Heart left ventricle (tissue), 13 donors: Measurements from ENCODE around the gene FUOM.

ENCODE experiments used
- POLR2A ChIP-seq, 2 donors: fragments of 450-650 bp; IDR thresholded peaks; one replicate each; pipeline ENCODE4 v1.6.1; 2017; ENCODE audit warnings: antibody characterized with exemption in 2 of 2, mild to moderate bottlenecking in 2 of 2, moderate library complexity in 2 of 2
- TF ChIP-seq, protein P1 (sequence below), 12 donors: fragments of 200-600 bp; sonication (generic) in 4 of 12; IDR thresholded peaks; one replicate each; pipeline versions ENCODE4 v1.5.0 to v1.8.0; 2018 to 2022; ENCODE audit warnings: antibody characterized with exemption in 12 of 12, mild to moderate bottlenecking in 5 of 12
- donor health status: ischemic (EF 13 %, LVEDD 7.1; RV severe dilation, severe dysfunction).
- donor health status: DM: no; HTN: yes; CAD: no.
- donor health status: DM: no; HTN: no; CAD: no.
- donor health status: ischemic (EF 25% LVEDD 6.9; RV normal size, moderate dysfunction).
- donor health status: ischemic (EF 25% LVEDD 5.7; RV mildly dilated, moderate dysfunction).
- donor health status: ischemic (EF 35%, LVEDD 5.7; RV mildly dilated, moderate dysfunction).
- donor health status: nonischemic (EF 11% LVEDD 7.7; RV severe dilation, severe dysfunction).
- donor health status: DM: yes; HTN: yes; CAD: no.
- donor health status: PGD.
- donor health status: ischemic (EF 29% LVEDD 5.4; RV normal size, mild dysfunction).
- donor health status: nonischemic (EF 23%, LVEDD 6.1; RV moderate dilation, normal function).

DNA sequence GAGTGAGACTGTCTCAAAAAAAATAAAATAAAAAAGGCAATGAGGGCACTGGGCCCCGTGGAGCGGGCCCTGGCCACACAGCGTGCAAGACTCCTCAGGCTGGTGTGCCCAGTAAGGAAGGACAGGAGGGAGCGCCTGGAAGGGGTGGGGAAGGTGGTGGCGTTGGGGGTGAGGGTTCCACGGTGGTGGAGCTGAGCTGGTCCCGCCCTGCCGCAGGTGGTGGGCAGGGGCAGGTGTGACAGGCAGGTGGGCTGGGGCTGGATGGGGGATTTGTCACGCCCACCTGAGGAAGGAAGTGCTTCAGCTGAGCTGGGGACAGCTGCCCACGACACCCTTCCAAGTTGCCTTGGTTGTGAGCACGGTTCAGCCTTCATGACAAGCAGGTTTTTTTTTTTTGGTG, 11.4 kb downstream of the FUOM start:
- TF ChIP-seq, protein P1, sequence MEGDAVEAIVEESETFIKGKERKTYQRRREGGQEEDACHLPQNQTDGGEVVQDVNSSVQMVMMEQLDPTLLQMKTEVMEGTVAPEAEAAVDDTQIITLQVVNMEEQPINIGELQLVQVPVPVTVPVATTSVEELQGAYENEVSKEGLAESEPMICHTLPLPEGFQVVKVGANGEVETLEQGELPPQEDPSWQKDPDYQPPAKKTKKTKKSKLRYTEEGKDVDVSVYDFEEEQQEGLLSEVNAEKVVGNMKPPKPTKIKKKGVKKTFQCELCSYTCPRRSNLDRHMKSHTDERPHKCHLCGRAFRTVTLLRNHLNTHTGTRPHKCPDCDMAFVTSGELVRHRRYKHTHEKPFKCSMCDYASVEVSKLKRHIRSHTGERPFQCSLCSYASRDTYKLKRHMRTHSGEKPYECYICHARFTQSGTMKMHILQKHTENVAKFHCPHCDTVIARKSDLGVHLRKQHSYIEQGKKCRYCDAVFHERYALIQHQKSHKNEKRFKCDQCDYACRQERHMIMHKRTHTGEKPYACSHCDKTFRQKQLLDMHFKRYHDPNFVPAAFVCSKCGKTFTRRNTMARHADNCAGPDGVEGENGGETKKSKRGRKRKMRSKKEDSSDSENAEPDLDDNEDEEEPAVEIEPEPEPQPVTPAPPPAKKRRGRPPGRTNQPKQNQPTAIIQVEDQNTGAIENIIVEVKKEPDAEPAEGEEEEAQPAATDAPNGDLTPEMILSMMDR (IDR thresholded peaks at IDR 0.05), result no peak
- no peak for TF ChIP-seq POLR2A (IDR thresholded peaks at IDR 0.05)
